Vagina (tissue), 2 donors: ENCODE data around the gene TPRKB. TPM values are rescaled to one million over a fixed set of nuclear protein-coding genes. Genes with fewer than 3 reads are reported as not detected.
A peak's percentile ranks its signal among the peaks of the same experiment; 100 is the strongest.
"Not testable (repeated sequence)": the region's sequence is repeated elsewhere in the genome, so short reads cannot be mapped to it uniquely, and the experiment has no call there.

Experiments used
- DNase-seq, 2 donors: peaks; one replicate each; pipeline ENCODE4 v3.0.0-alpha.2; 2017; ENCODE audit errors: extremely low spot score in 2 of 2
- H3K27ac ChIP-seq: fragments of 200-600 bp; sonication (generic); one replicate; pipeline ENCODE4 v1.5.1; 2019
- H3K27me3 ChIP-seq: fragments of 200-600 bp; sonication (generic); one replicate; pipeline ENCODE4 v1.5.1; 2019
- H3K36me3 ChIP-seq, 2 donors: fragments of 200-600 bp; sonication (generic); one replicate each; pipeline ENCODE4 v1.5.1; 2017 to 2019
- H3K4me1 ChIP-seq: fragments of 200-600 bp; sonication (generic); one replicate; pipeline ENCODE4 v1.5.1; 2019
- H3K4me3 ChIP-seq, 2 donors: fragments of 200-600 bp; sonication (generic); 1 replicate in 1 of 2; 2 replicates in 1 of 2; pipeline ENCODE4 v1.5.1; 2016 to 2019
- H3K9me3 ChIP-seq: fragments of 200-600 bp; sonication (generic); one replicate; pipeline ENCODE4 v1.5.1; 2019
- CTCF ChIP-seq, 3 experiments: fragments of 450-650 bp in 2 of 3; fragments of 200-600 bp in 1 of 3; sonication (generic) in 1 of 3; IDR thresholded peaks; one replicate each; pipeline ENCODE4 v1.5.1; 2017 to 2019; ENCODE audit warnings: antibody characterized with exemption in 3 of 3, mild to moderate bottlenecking in 2 of 3, moderate library complexity in 2 of 3
- POLR2A ChIP-seq, 2 donors: fragments of 450-650 bp; IDR thresholded peaks; one replicate each; pipeline ENCODE4 v1.6.1; 2017; ENCODE audit warnings: antibody characterized with exemption in 2 of 2, mild to moderate bottlenecking in 2 of 2, moderate library complexity in 2 of 2
- POLR2AphosphoS5 ChIP-seq, 2 donors: sonication (generic); formaldehyde crosslinking; IDR thresholded peaks; one replicate each; pipeline ENCODE4 v1.9.0; 2017; ENCODE audit warnings: antibody characterized with exemption in 2 of 2, mild to moderate bottlenecking in 2 of 2, low read depth in 1 of 2; ENCODE audit not compliant: insufficient read depth in 1 of 2
- intact Hi-C: fragments of 100-400 bp; cut with DNase I; formaldehyde crosslinking; loops from one replicate; pipeline ENCODE4 v1.15.1; 2023
- total RNA-seq: library from RNA; depleted of rRNA; stranded (reverse); fragments of >200 nt; gene quantifications from one replicate; pipeline ENCODE4 v1.2.3, GENCODE V29; 2016

The TPRKB gene
- total RNA-seq, 1 donor from 2014 or later: 18.9 TPM

GRCh38 chr2:73700131-73700611 lies 37.0 kb downstream of the TPRKB start:
- DNase-seq: peak in 1 of 2 donors; percentile 7
- intact Hi-C loops: no loop called here
- H3K4me1 ChIP-seq: peaks cover 9% of the 10 kb centered on the region
- no peak overlapping the region for H3K27ac ChIP-seq
- TF ChIP-seq POLR2AphosphoS5 (IDR thresholded peaks at IDR 0.05; ENCODE audit: insufficient read depth in 1 of 2, low read depth in 1 of 2): peak in 1 of 2 donors; percentile 26
- no peak for TF ChIP-seq POLR2A (IDR thresholded peaks at IDR 0.05)
- TF ChIP-seq CTCF (IDR thresholded peaks at IDR 0.05): no peak
- no peaks in the 10 kb centered on the region for H3K9me3 ChIP-seq
- H3K4me3 ChIP-seq: no peak overlapping the region
- H3K36me3 ChIP-seq: no peaks in the 10 kb centered on the region
- H3K27me3 ChIP-seq: no peaks in the 10 kb centered on the region

DNA sequence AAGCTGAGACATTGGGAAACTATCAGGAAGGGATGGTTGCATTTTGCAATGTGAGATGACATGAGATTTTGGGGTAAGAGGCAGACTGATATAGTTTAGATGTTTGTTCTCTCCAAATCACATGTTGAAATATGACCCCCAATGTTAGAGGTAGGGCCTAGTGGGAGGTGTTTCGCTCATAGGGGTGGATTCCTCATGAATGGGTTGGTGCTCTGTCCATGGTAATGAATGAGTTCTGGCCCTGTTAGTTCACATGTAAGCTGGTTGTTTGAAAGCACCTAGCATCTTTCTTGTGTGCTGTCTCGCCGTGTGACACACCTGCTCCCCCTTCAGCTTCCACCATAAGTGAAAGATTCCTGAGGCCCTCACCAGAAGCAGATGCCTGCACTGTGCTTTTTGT lies 37.7 kb downstream of the TPRKB start:
- H3K36me3 ChIP-seq: no peaks in the 10 kb centered on the region
- peaks cover 9% of the 10 kb centered on the region for H3K4me1 ChIP-seq
- TF ChIP-seq CTCF (IDR thresholded peaks at IDR 0.05) (no peak), POLR2A (IDR thresholded peaks at IDR 0.05) (no peak), POLR2AphosphoS5 (IDR thresholded peaks at IDR 0.05; ENCODE audit: insufficient read depth in 1 of 2, low read depth in 1 of 2) (no peak)
- no peaks in the 10 kb centered on the region for H3K9me3 ChIP-seq
- H3K27me3 ChIP-seq: no peaks in the 10 kb centered on the region
- H3K4me3 ChIP-seq: no peak overlapping the region
- intact Hi-C loops: no loop called here
- H3K27ac ChIP-seq: no peak overlapping the region
- DNase-seq: peak in 1 of 2 donors; percentile 1

DNA sequence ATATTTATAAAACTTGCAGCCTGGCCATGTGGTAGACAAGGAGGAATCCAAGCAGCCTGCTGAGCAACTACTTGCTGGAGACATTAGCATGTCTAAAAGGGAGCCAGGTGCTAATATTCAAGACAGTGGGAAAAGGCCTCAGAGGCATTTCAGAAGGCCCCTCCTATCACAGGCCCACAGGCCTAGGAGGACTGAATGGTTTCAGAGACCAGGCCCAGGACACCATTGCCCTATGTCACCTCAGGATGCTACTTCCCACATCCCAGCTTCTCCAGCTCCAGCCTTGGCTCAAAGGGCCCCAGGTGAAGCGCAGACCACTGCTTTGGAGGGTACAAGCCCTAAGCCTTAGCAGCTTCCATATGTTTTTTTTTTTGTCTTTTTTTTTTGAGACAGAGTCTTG lies 39.0 kb downstream of the TPRKB start:
- TF ChIP-seq POLR2AphosphoS5 (IDR thresholded peaks at IDR 0.05; ENCODE audit: insufficient read depth in 1 of 2, low read depth in 1 of 2): no peak
- TF ChIP-seq CTCF (IDR thresholded peaks at IDR 0.05): no peak
- TF ChIP-seq POLR2A (IDR thresholded peaks at IDR 0.05): no peak
- Histone ChIP-seq H3K4me1 (peaks cover 9% of the 10 kb centered on the region), H3K27ac (no peak overlapping the region), H3K9me3 (no peaks in the 10 kb centered on the region), H3K27me3 (no peaks in the 10 kb centered on the region), H3K36me3 (no peaks in the 10 kb centered on the region), H3K4me3 (no peak overlapping the region)
- intact Hi-C loops: no loop called here
- DNase-seq: peak in 1 of 2 donors; percentile 43

DNA sequence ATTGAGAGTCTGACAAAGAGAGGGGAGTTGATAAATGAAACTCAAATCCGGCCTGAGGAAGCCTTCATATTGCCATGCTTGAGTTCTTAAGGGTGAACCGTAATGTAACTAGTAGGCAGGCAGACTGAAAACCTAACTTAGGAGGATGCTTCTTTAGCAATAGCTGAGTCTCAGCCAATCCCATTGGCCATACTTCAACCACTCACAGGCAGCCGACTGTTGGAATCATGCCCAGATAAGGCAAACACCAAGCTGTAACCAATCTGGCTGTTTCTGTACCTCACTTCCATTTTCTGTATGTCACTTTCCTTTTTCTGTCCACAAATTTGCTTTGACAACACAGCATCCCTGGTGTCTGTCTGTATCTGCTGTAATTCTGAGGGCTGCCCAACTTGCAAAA lies 39.5 kb downstream of the TPRKB start:
- no peaks in the 10 kb centered on the region for H3K27me3 ChIP-seq
- no peaks in the 10 kb centered on the region for H3K9me3 ChIP-seq
- no peak for TF ChIP-seq POLR2AphosphoS5 (IDR thresholded peaks at IDR 0.05; ENCODE audit: insufficient read depth in 1 of 2, low read depth in 1 of 2)
- TF ChIP-seq CTCF (IDR thresholded peaks at IDR 0.05): no peak
- TF ChIP-seq POLR2A (IDR thresholded peaks at IDR 0.05): no peak
- intact Hi-C loops: no loop called here
- no peak overlapping the region for H3K4me3 ChIP-seq
- H3K4me1 ChIP-seq: peaks cover 9% of the 10 kb centered on the region
- H3K27ac ChIP-seq: no peak overlapping the region
- DNase-seq: peak in 1 of 2 donors; percentile 7
- no peaks in the 10 kb centered on the region for H3K36me3 ChIP-seq

DNA sequence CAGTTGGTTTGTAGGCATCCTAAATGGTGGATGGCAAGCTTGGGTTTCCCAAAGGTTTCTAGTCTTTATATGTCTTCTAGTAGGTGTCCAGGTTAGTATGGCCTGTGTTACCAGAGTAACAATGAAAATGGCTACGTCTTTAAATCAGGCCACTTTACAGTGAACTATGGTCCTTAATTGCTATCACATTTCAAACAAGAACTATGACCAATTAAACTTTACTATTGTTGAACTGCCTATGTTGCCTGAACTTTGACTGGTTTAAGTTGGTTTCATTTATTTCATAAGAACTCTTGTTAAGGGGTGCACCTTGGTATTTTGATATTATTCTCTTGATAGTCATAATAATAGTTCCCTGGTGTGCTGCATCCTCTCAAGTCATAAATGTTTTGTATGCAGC lies 40.2 kb downstream of the TPRKB start:
- H3K4me1 ChIP-seq, DNase-seq, H3K27me3 ChIP-seq, H3K4me3 ChIP-seq, intact Hi-C loops, H3K27ac ChIP-seq, H3K36me3 ChIP-seq, H3K9me3 ChIP-seq: not testable (repeated sequence)

- DNase-seq: peak in 1 of 2 donors; percentile 1
- H3K4me1 ChIP-seq, intact Hi-C loops, H3K27me3 ChIP-seq, H3K4me3 ChIP-seq, H3K27ac ChIP-seq, H3K36me3 ChIP-seq, H3K9me3 ChIP-seq: not testable (repeated sequence)
Observed at GRCh38 chr2:73696521-73696920, 40.6 kb downstream of the TPRKB start.

- H3K4me1 ChIP-seq, intact Hi-C loops, H3K9me3 ChIP-seq, DNase-seq, H3K36me3 ChIP-seq, H3K4me3 ChIP-seq, H3K27ac ChIP-seq, H3K27me3 ChIP-seq: not testable (repeated sequence)
Observed at GRCh38 chr2:73690372-73691088, 46.6 kb downstream of the TPRKB start.

- H3K36me3 ChIP-seq, H3K9me3 ChIP-seq, H3K4me1 ChIP-seq, DNase-seq, H3K27ac ChIP-seq, H3K27me3 ChIP-seq, H3K4me3 ChIP-seq, intact Hi-C loops: not testable (repeated sequence)
Observed at GRCh38 chr2:73688494-73688893, 48.7 kb downstream of the TPRKB start.
